Testis (tissue), 3 donors: Measurements from ENCODE around the gene SLC9A6. TPM values are rescaled to one million over a fixed set of nuclear protein-coding genes. Genes with fewer than 3 reads are reported as not detected.

Experiments
- DNase-seq: peaks from one replicate; pipeline ENCODE4 v3.0.0-alpha.2; 2019
- H3K27ac ChIP-seq, 2 donors: fragments of 200-600 bp; sonication (generic); one replicate each; pipeline ENCODE4 v1.5.1; 2019
- H3K27me3 ChIP-seq: fragments of 200-600 bp; sonication (generic); one replicate; pipeline ENCODE4 v1.5.1; 2019
- H3K36me3 ChIP-seq: fragments of 200-600 bp; sonication (generic); one replicate; pipeline ENCODE4 v1.5.1; 2017; ENCODE audit warnings: low read depth; ENCODE audit errors: missing control alignments
- H3K4me1 ChIP-seq: fragments of 200-600 bp; sonication (generic); one replicate; pipeline ENCODE4 v1.5.1; 2019
- H3K4me3 ChIP-seq, 2 donors: fragments of 200-600 bp; sonication (generic); one replicate each; pipeline ENCODE4 v1.5.1; 2017 to 2019
- H3K9me3 ChIP-seq: fragments of 200-600 bp; sonication (generic); one replicate; pipeline ENCODE4 v1.5.1; 2017
- POLR2A ChIP-seq: fragments of 450-650 bp; IDR thresholded peaks from one replicate; pipeline ENCODE4 v1.6.1; 2017; ENCODE audit warnings: antibody characterized with exemption, mild to moderate bottlenecking, moderate library complexity
- WGBS, 2 donors: methylation state at CpG; one replicate each; pipeline ENCODE4 v1.1.5; 2018; 5-methylcytosine and 5-hydroxymethylcytosine counted together
- intact Hi-C: fragments of 100-400 bp; cut with DNase I; formaldehyde crosslinking; loops from one replicate; pipeline ENCODE4 v1.15.1; 2023; ENCODE audit warnings: low total_unique reads
- polyA plus RNA-seq: library from polyadenylated mRNA; stranded (reverse); fragments of 350-450 nt; fragmentation: Illumina TruSeq; extraction: RNeasy Lipid Tissue Mini Kit (QIAGEN cat#74804); gene quantifications from one replicate; pipeline ENCODE4 v1.2.3, GENCODE V29; 2014; ENCODE audit warnings: low read depth, low replicate concordance; ENCODE audit not compliant: insufficient read depth
- total RNA-seq, 2 donors: library from RNA; depleted of rRNA; stranded (reverse); fragments of >200 nt; gene quantifications; one replicate each; pipeline ENCODE4 v1.2.3, GENCODE V29; 2016
- TF ChIP-seq, protein P1 (sequence below), 3 experiments: fragments of 450-650 bp in 2 of 3; fragments of 200-600 bp in 1 of 3; sonication (generic) in 1 of 3; IDR thresholded peaks; one replicate each; pipeline ENCODE4 v1.5.1; 2016 to 2019; ENCODE audit warnings: antibody characterized with exemption in 3 of 3, mild to moderate bottlenecking in 2 of 3, moderate library complexity in 1 of 3

SLC9A6 gene
- total and polyA plus RNA-seq, 3 donors from 2014 or later = 13.0 to 19.9 (median 18.3) TPM

DNA sequence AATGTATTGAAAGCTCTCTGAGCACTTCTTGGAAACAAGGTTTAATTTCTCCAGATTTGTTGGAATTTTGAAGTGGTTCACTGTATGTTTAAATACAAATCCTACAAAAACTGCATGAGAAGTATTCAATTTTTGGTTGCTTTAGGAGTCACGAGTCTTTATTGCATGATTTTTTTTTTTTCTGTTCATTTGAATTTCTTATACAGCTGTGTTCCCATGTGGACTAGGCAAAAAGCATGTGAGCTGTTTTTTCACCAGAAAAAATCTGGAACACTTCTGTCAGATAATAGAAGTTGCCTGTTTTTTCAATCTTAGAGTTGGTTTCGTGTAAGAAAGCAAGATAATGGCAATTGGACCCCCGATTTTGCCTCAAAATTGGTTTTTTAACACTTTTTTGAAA lies 66.4 kb downstream of the SLC9A6 start:
- no peaks in the 10 kb centered on the region for H3K4me1 ChIP-seq
- intact Hi-C loops = no loop called here
- TF ChIP-seq, protein P1, sequence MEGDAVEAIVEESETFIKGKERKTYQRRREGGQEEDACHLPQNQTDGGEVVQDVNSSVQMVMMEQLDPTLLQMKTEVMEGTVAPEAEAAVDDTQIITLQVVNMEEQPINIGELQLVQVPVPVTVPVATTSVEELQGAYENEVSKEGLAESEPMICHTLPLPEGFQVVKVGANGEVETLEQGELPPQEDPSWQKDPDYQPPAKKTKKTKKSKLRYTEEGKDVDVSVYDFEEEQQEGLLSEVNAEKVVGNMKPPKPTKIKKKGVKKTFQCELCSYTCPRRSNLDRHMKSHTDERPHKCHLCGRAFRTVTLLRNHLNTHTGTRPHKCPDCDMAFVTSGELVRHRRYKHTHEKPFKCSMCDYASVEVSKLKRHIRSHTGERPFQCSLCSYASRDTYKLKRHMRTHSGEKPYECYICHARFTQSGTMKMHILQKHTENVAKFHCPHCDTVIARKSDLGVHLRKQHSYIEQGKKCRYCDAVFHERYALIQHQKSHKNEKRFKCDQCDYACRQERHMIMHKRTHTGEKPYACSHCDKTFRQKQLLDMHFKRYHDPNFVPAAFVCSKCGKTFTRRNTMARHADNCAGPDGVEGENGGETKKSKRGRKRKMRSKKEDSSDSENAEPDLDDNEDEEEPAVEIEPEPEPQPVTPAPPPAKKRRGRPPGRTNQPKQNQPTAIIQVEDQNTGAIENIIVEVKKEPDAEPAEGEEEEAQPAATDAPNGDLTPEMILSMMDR (IDR thresholded peaks at IDR 0.05) = no peak
- no peak for TF ChIP-seq POLR2A
- no peak overlapping the region for H3K27ac ChIP-seq
- no peaks in the 10 kb centered on the region for H3K9me3 ChIP-seq
- no peaks in the 10 kb centered on the region for H3K27me3 ChIP-seq
- WGBS, 2 donors = 73 to 79% methylated on average over 3 of the region's 3 CpGs
- no peak overlapping the region for H3K4me3 ChIP-seq
- DNase-seq = no peak
- H3K36me3 ChIP-seq = no peaks in the 10 kb centered on the region

DNA sequence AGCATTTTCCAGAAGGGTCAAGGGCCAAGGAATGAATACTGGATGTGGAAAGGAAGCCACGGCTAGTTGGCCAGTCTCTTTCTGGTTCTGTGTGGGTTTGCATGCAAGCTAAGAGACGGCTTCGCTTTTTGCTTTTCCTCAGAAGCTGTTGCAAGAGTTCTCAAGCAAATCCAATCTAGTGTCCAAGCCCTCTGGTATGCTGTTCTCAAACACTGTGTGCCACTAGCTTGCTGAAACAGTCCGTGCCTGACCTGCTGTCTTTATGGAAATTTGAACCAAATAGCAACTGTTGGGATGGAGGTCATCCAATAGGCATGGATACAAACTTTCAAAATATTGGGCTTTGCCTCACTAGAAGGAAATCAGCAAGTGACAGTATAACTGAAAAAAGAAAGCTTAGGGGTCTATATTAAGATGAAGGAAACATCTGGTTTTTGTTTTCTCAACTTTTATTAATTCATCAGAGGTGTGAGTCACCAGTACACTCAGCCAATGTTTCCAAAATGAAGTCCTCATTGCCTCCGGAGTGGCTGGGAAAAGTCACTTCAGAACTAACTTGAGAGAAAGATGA lies 70.5 kb downstream of the SLC9A6 start:
- intact Hi-C loops = no loop called here
- H3K27me3 ChIP-seq = no peaks in the 10 kb centered on the region
- no peak for TF ChIP-seq POLR2A
- H3K36me3 ChIP-seq = no peaks in the 10 kb centered on the region
- H3K4me1 ChIP-seq = no peaks in the 10 kb centered on the region
- peak; percentile 19 for DNase-seq
- H3K9me3 ChIP-seq = no peaks in the 10 kb centered on the region
- 32 to 48% methylated on average over 5 of the region's 5 CpGs for WGBS, 2 donors
- peak overlapping the region in 1 of 2 donors; percentile 55 for H3K27ac ChIP-seq
- no peak overlapping the region for H3K4me3 ChIP-seq

GRCh38 chrX:136057567-136057966 lies 72.3 kb downstream of the SLC9A6 start:
- 67 to 82% methylated on average over 4 of the region's 4 CpGs for WGBS, 2 donors
- Histone ChIP-seq H3K36me3 (no peaks in the 10 kb centered on the region), H3K9me3 (no peaks in the 10 kb centered on the region), H3K27me3 (no peaks in the 10 kb centered on the region), H3K4me3 (no peak overlapping the region), H3K27ac (no peak overlapping the region), H3K4me1 (no peaks in the 10 kb centered on the region)
- TF ChIP-seq, protein P1 (IDR thresholded peaks at IDR 0.05) = no peak
- TF ChIP-seq POLR2A = no peak
- no peak for DNase-seq
- intact Hi-C loops = no loop called here

GRCh38 chrX:136059350-136059749 lies 74.1 kb downstream of the SLC9A6 start:
- H3K4me3 ChIP-seq = no peak overlapping the region
- no peaks in the 10 kb centered on the region for H3K4me1 ChIP-seq
- H3K27ac ChIP-seq = no peak overlapping the region
- WGBS, 2 donors = 90% methylated on average over 2 of the region's 2 CpGs; no CpG with 5 or more reads in 1 of the 2 donors
- intact Hi-C loops = no loop called here
- H3K9me3 ChIP-seq = no peaks in the 10 kb centered on the region
- H3K27me3 ChIP-seq = no peaks in the 10 kb centered on the region
- TF ChIP-seq, protein P1 (IDR thresholded peaks at IDR 0.05) = no peak
- TF ChIP-seq POLR2A = no peak
- no peak for DNase-seq
- H3K36me3 ChIP-seq = no peaks in the 10 kb centered on the region

DNA sequence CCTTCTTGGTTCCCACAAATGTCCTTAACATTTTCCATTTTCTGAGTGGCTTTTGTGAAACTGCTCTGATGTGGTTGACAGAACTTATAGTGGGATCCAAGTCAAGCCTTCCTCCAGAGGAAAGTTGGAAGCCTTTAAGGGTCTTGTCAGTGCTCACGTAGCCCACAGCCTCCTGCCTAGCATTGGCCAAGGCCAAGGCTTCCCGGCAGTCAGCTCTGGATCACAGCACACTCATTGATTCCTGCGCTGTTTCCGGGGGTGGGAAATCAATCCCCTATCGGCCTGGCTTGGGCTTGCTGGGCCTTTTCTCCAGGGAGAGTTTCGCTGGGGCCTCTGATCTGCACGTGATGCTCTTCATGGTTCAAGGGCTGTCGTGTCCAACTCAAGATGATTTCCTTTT lies 76.1 kb downstream of the SLC9A6 start:
- Histone ChIP-seq H3K4me1 (no peaks in the 10 kb centered on the region), H3K4me3 (no peak overlapping the region), H3K27me3 (no peaks in the 10 kb centered on the region), H3K9me3 (no peaks in the 10 kb centered on the region), H3K27ac (no peak overlapping the region), H3K36me3 (no peaks in the 10 kb centered on the region)
- intact Hi-C loops = no loop called here
- 95 to 100% methylated on average over 1 to 8 of the region's 8 CpGs for WGBS, 2 donors
- TF ChIP-seq, protein P1 (IDR thresholded peaks at IDR 0.05) = no peak
- no peak for TF ChIP-seq POLR2A
- DNase-seq = no peak
